ENCODE results near the gene CCSER2.

DNA sequence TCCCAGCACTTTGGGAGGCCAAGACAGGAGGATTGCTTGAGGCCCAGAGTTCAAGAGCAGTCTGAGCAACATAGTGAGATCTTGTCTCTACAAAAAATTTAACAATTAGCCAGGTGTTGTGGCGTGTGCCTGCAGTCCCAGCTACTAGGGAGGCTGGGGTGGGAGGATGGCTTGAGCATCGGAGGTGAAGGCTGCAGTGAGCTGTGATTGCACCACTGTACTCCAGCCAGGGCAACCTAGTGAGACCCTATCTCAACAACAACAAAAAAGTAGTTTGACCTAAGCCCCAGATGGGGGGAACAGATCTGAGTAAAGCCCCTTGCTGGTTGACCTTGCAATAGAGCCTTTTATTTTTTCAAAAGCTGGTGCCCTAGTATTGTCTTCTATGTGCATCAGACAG is 15.6 kb upstream of the CCSER2 start:
- TF ChIP-seq POLR2A (IDR thresholded peaks at IDR 0.05; ENCODE audit: extremely low read depth, insufficient read length): no peak
- TF ChIP-seq, protein P1, sequence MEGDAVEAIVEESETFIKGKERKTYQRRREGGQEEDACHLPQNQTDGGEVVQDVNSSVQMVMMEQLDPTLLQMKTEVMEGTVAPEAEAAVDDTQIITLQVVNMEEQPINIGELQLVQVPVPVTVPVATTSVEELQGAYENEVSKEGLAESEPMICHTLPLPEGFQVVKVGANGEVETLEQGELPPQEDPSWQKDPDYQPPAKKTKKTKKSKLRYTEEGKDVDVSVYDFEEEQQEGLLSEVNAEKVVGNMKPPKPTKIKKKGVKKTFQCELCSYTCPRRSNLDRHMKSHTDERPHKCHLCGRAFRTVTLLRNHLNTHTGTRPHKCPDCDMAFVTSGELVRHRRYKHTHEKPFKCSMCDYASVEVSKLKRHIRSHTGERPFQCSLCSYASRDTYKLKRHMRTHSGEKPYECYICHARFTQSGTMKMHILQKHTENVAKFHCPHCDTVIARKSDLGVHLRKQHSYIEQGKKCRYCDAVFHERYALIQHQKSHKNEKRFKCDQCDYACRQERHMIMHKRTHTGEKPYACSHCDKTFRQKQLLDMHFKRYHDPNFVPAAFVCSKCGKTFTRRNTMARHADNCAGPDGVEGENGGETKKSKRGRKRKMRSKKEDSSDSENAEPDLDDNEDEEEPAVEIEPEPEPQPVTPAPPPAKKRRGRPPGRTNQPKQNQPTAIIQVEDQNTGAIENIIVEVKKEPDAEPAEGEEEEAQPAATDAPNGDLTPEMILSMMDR (IDR thresholded peaks at IDR 0.05; ENCODE audit: low read depth, low read length): no peak
- TF ChIP-seq, protein P2, sequence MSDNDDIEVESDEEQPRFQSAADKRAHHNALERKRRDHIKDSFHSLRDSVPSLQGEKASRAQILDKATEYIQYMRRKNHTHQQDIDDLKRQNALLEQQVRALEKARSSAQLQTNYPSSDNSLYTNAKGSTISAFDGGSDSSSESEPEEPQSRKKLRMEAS (IDR thresholded peaks at IDR 0.05; ENCODE audit: low read depth, low read length): no peak
- no peak for TF ChIP-seq MYC (IDR thresholded peaks at IDR 0.05; ENCODE audit: low read depth, low read length)

Measured in NB4 (cell line).